ENCODE data around the gene BRSK1.

BRSK1 gene

GRCh38 chr19:55283548-55284377 is at the start of gene BRSK1:
Gene BRSK1 (plus strand): TSS chr19:55283997. CDS start chr19:55284443, 446 bp downstream.
- Histone ChIP-seq H3K9me2 (replicated peaks; ENCODE audit: insufficient read depth, low read length) (no peaks in the 10 kb centered on the region), H3F3A (ENCODE audit: insufficient read depth, low read length) (peaks cover 9% of the 10 kb centered on the region), H3K9me3 (replicated peaks; ENCODE audit: insufficient read depth, low read length) (no peaks in the 10 kb centered on the region), H3K27ac (ENCODE audit: low read length) (no peak within 1 kb of the TSS), H3K36me3 (replicated peaks; ENCODE audit: insufficient read depth, low read length) (no peaks in the 10 kb centered on the region), H4K20me1 (ENCODE audit: insufficient read depth, low read length) (no peaks in the 10 kb centered on the region), H3K9ac (ENCODE audit: low read length) (peak within 1 kb of the TSS; percentile 27; the same call in 1 of the 2 replicates), H2AFZ (ENCODE audit: low read length) (peak within 1 kb of the TSS; percentile 93), H3K4me1 (ENCODE audit: low read length) (peaks cover 26% of the 10 kb centered on the region), H3K79me2 (ENCODE audit: low read length) (peaks cover 11% of the 10 kb centered on the region), H3K27me3 (replicated peaks; ENCODE audit: insufficient read depth, low read length) (no peaks in the 10 kb centered on the region), H3K4me3 (ENCODE audit: low read length) (peak within 1 kb of the TSS; percentile 40), H3K4me2 (ENCODE audit: low read depth, low read length) (peak within 1 kb of the TSS; percentile 51; the same call in 1 of the 2 replicates)
- no peak for TF ChIP-seq EZH2 (optimal IDR thresholded peaks at IDR 0.05; ENCODE audit: low read depth, low read length)
- no peak for TF ChIP-seq CTCF (IDR thresholded peaks at IDR 0.05; ENCODE audit: low read length)
- no peak for TF ChIP-seq EZH2phosphoT487 (IDR thresholded peaks at IDR 0.05; ENCODE audit: low read length)
- no peak for DNase-seq

DNA sequence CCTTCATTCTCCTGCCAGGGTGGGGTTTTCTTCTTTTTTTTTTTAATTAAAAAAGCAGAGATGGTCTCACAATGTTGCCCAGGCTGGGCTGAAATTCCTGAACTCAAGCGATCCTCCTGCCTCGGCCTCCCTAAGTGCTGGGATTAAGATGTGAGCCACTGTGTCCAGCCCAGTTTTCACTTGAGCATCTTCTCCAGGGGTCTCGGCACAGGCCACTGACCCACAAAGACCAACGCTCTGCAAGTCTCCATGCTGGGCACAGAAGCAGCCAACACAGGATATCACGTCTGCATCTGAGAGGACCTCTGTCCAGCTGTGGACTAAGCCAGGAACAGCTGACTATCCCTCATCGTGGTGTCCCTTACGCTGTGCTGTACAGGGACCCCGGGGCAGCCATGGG is 45.8 kb upstream of the BRSK1 start:
- Histone ChIP-seq H3K4me3 (ENCODE audit: low read length) (no peak overlapping the region), H2AFZ (ENCODE audit: low read length) (no peak overlapping the region), H3K9me2 (replicated peaks; ENCODE audit: insufficient read depth, low read length) (no peaks in the 10 kb centered on the region), H3K4me1 (ENCODE audit: low read length) (no peaks in the 10 kb centered on the region), H3K27me3 (replicated peaks; ENCODE audit: insufficient read depth, low read length) (no peaks in the 10 kb centered on the region), H3K9ac (ENCODE audit: low read length) (no peak overlapping the region), H3K9me3 (replicated peaks; ENCODE audit: insufficient read depth, low read length) (no peaks in the 10 kb centered on the region), H3F3A (ENCODE audit: insufficient read depth, low read length) (peaks cover 4% of the 10 kb centered on the region; the same call in 1 of the 2 replicates), H3K4me2 (ENCODE audit: low read depth, low read length) (no peak overlapping the region), H3K79me2 (ENCODE audit: low read length) (peaks cover 55% of the 10 kb centered on the region), H4K20me1 (ENCODE audit: insufficient read depth, low read length) (0 out of 2 replicates have a peak, but pooled peaks cover 5% of the 10 kb centered on the region), H3K36me3 (replicated peaks; ENCODE audit: insufficient read depth, low read length) (peaks cover 19% of the 10 kb centered on the region), H3K27ac (ENCODE audit: low read length) (no peak overlapping the region)
- no peak for DNase-seq
- TF ChIP-seq EZH2phosphoT487 (IDR thresholded peaks at IDR 0.05; ENCODE audit: low read length) (no peak), EZH2 (optimal IDR thresholded peaks at IDR 0.05; ENCODE audit: low read depth, low read length) (no peak), CTCF (IDR thresholded peaks at IDR 0.05; ENCODE audit: low read length) (no peak)

GRCh38 chr19:55239004-55239403 is 44.8 kb upstream of the BRSK1 start:
- H3K4me2 ChIP-seq (ENCODE audit: low read depth, low read length): no peak overlapping the region
- H3K27me3 ChIP-seq (replicated peaks; ENCODE audit: insufficient read depth, low read length): no peaks in the 10 kb centered on the region
- no peak overlapping the region for H2AFZ ChIP-seq (ENCODE audit: low read length)
- no peaks in the 10 kb centered on the region for H3K4me1 ChIP-seq (ENCODE audit: low read length)
- H3K9me2 ChIP-seq (replicated peaks; ENCODE audit: insufficient read depth, low read length): no peaks in the 10 kb centered on the region
- TF ChIP-seq EZH2 (optimal IDR thresholded peaks at IDR 0.05; ENCODE audit: low read depth, low read length): no peak
- TF ChIP-seq CTCF (IDR thresholded peaks at IDR 0.05; ENCODE audit: low read length): no peak
- no peak for TF ChIP-seq EZH2phosphoT487 (IDR thresholded peaks at IDR 0.05; ENCODE audit: low read length)
- peaks cover 14% of the 10 kb centered on the region for H3K36me3 ChIP-seq (replicated peaks; ENCODE audit: insufficient read depth, low read length)
- no peak overlapping the region for H3K27ac ChIP-seq (ENCODE audit: low read length)
- H3F3A ChIP-seq (ENCODE audit: insufficient read depth, low read length): peaks cover 4% of the 10 kb centered on the region; the same call in 1 of the 2 replicates
- no peaks in the 10 kb centered on the region for H4K20me1 ChIP-seq (ENCODE audit: insufficient read depth, low read length)
- H3K4me3 ChIP-seq (ENCODE audit: low read length): no peak overlapping the region
- no peak for DNase-seq
- peaks cover 55% of the 10 kb centered on the region for H3K79me2 ChIP-seq (ENCODE audit: low read length)
- H3K9me3 ChIP-seq (replicated peaks; ENCODE audit: insufficient read depth, low read length): no peaks in the 10 kb centered on the region
- no peak overlapping the region for H3K9ac ChIP-seq (ENCODE audit: low read length)

All from MM.1S (cell line).